Adrenal gland (tissue), 5 donors: ENCODE measurements around the gene SKP1.

Source experiments
- CTCF ChIP-seq, 6 experiments: fragments of 450-650 bp in 4 of 6; fragments of 200-600 bp in 2 of 6; sonication (generic) in 1 of 6; IDR thresholded peaks; 1 replicate in 5 of 6; 2 replicates in 1 of 6; pipeline versions ENCODE4 v1.5.1 to v1.8.0; 2016 to 2021; ENCODE audit warnings: antibody characterized with exemption in 6 of 6, mild to moderate bottlenecking in 2 of 6, moderate library complexity in 1 of 6
- POLR2A ChIP-seq, 2 donors: fragments of 450-650 bp; IDR thresholded peaks; one replicate each; pipeline ENCODE4 v1.6.1; 2017; ENCODE audit warnings: antibody characterized with exemption in 2 of 2, mild to moderate bottlenecking in 2 of 2, moderate library complexity in 1 of 2
- donor health status: DM: no; HTN: no; CAD: no.

- TF ChIP-seq POLR2A (IDR thresholded peaks at IDR 0.05) (no peak), CTCF (IDR thresholded peaks at IDR 0.05) (no peak)
These were observed 40.5 kb downstream of the SKP1 start for GRCh38 chr5:134136221-134136631.
